ENCODE results near the gene KIF20B. TPM values are rescaled to one million over a fixed set of nuclear protein-coding genes. Genes with fewer than 3 reads are reported as not detected.
A peak's percentile ranks its signal among the peaks of the same experiment; 100 is the strongest.

The KIF20B gene
- total and polyA plus RNA-seq, 2 of the 13 experiments (the other 11 are each of a cell fraction or from before 2014, with no cell fraction given), result 3.5 to 38.6 TPM

- TF ChIP-seq, protein P1, sequence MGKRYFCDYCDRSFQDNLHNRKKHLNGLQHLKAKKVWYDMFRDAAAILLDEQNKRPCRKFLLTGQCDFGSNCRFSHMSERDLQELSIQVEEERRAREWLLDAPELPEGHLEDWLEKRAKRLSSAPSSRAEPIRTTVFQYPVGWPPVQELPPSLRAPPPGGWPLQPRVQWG (CRISPR knock-in tag; IDR thresholded peaks at IDR 0.05; ENCODE audit: borderline replicate concordance, low read depth), result no peak
- TF ChIP-seq ZNF790 (CRISPR knock-in tag; IDR thresholded peaks at IDR 0.05; ENCODE audit: borderline replicate concordance), result no peak
- TF ChIP-seq ZNF564 (CRISPR knock-in tag; IDR thresholded peaks at IDR 0.05), result no peak
- no peak for TF ChIP-seq ZNF329 (CRISPR knock-in tag; IDR thresholded peaks at IDR 0.05; ENCODE audit: low read depth)
- TF ChIP-seq RXRB (CRISPR knock-in tag; IDR thresholded peaks at IDR 0.05; ENCODE audit: borderline replicate concordance), result peak; percentile 71
- TF ChIP-seq, protein P2, sequence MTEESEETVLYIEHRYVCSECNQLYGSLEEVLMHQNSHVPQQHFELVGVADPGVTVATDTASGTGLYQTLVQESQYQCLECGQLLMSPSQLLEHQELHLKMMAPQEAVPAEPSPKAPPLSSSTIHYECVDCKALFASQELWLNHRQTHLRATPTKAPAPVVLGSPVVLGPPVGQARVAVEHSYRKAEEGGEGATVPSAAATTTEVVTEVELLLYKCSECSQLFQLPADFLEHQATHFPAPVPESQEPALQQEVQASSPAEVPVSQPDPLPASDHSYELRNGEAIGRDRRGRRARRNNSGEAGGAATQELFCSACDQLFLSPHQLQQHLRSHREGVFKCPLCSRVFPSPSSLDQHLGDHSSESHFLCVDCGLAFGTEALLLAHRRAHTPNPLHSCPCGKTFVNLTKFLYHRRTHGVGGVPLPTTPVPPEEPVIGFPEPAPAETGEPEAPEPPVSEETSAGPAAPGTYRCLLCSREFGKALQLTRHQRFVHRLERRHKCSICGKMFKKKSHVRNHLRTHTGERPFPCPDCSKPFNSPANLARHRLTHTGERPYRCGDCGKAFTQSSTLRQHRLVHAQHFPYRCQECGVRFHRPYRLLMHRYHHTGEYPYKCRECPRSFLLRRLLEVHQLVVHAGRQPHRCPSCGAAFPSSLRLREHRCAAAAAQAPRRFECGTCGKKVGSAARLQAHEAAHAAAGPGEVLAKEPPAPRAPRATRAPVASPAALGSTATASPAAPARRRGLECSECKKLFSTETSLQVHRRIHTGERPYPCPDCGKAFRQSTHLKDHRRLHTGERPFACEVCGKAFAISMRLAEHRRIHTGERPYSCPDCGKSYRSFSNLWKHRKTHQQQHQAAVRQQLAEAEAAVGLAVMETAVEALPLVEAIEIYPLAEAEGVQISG (CRISPR knock-in tag; IDR thresholded peaks at IDR 0.05), result no peak
- peak; percentile 71 for TF ChIP-seq GFI1 (CRISPR knock-in tag; IDR thresholded peaks at IDR 0.05; ENCODE audit: borderline replicate concordance)
- peak; percentile 85 for TF ChIP-seq ARID5B (CRISPR knock-in tag; IDR thresholded peaks at IDR 0.05)
- no peak for TF ChIP-seq TBP (CRISPR knock-in tag; IDR thresholded peaks at IDR 0.05)
- no peak for TF ChIP-seq SKIL (CRISPR knock-in tag; IDR thresholded peaks at IDR 0.05; ENCODE audit: borderline replicate concordance)
- TF ChIP-seq POLR2AphosphoS2 (IDR thresholded peaks at IDR 0.05; ENCODE audit: low read depth, low read length), result no peak
- no peak for TF ChIP-seq AGO1 (IDR thresholded peaks at IDR 0.05; ENCODE audit: low read depth, low read length, poor library complexity, severe bottlenecking)
- TF ChIP-seq ZNF556 (CRISPR knock-in tag; IDR thresholded peaks at IDR 0.05; ENCODE audit: borderline replicate concordance), result peak; percentile 38; the same call in 1 of the 2 replicates
- no peak for TF ChIP-seq MYNN (CRISPR knock-in tag; IDR thresholded peaks at IDR 0.05; ENCODE audit: low read depth)
- TF ChIP-seq ZNF766 (CRISPR knock-in tag; IDR thresholded peaks at IDR 0.05; ENCODE audit: borderline replicate concordance), result no peak
- TF ChIP-seq ZNF792 (CRISPR knock-in tag; IDR thresholded peaks at IDR 0.05), result 0 out of 2 replicates have a peak, but pooled peaks have one; percentile 34
- TF ChIP-seq SNRNP70 (IDR thresholded peaks at IDR 0.05; ENCODE audit: low read depth, low read length), result no peak
- peak; percentile 49; the same call in 1 of the 2 replicates for TF ChIP-seq MEIS2 (CRISPR knock-in tag; IDR thresholded peaks at IDR 0.05)
Measured at GRCh38 chr10:89814278-89814677, 112.9 kb downstream of the KIF20B start (continued).
